WTC11 (cell line): ENCODE measurements around the gene MAP1B. TPM values are rescaled to one million over a fixed set of nuclear protein-coding genes. Genes with fewer than 3 reads are reported as not detected.

ENCODE experiments used
- ATAC-seq: fragments of 200-7000 bp; cut with Tn5 transposase; 2 replicates; pipeline ENCODE4 v1.10.0; 2021; ENCODE audit warnings: mild to moderate bottlenecking, moderate library complexity
- CTCF ChIA-PET: fragments of 300-600 bp; sonication (Branson Sonifier 250); formaldehyde crosslinking; loops from one replicate; lab custom pipeline; 2021; ENCODE audit warnings: antibody characterized with exemption; lab: Charles Lee
- POLR2A ChIA-PET: fragments of 350-600 bp; sonication (Branson Sonifier 250); formaldehyde crosslinking; loops from one replicate; lab custom pipeline; 2021; ENCODE audit warnings: antibody characterized with exemption; lab: Charles Lee
- DNase-seq: peaks from one replicate; pipeline ENCODE4 v3.0.0; 2021; ENCODE audit warnings: low spot score
- H3K27ac Mint-ChIP-seq: 2 replicates; pipeline ENCODE4 v1.8.0; 2021; ENCODE audit warnings: mixed read lengths
- H3K27me3 Mint-ChIP-seq: 2 replicates; pipeline ENCODE4 v1.8.0; 2021; ENCODE audit warnings: low read depth, mild to moderate bottlenecking, moderate library complexity, mixed read lengths
- H3K36me3 Mint-ChIP-seq: 2 replicates; pipeline ENCODE4 v1.8.0; 2021; ENCODE audit warnings: mixed read lengths
- H3K4me1 Mint-ChIP-seq: 2 replicates; pipeline ENCODE4 v1.8.0; 2022; ENCODE audit warnings: mixed read lengths
- H3K4me3 Mint-ChIP-seq: 2 replicates; pipeline ENCODE4 v1.8.0; 2021; ENCODE audit warnings: mild to moderate bottlenecking, moderate library complexity, mixed read lengths
- H3K9me3 Mint-ChIP-seq: 2 replicates; pipeline ENCODE4 v1.8.0; 2021; ENCODE audit warnings: mixed read lengths
- AFF4 ChIP-seq: sonication (generic); formaldehyde crosslinking; IDR thresholded peaks from 2 replicates; pipeline ENCODE4 v1.8.1; 2023; ENCODE audit warnings: mild to moderate bottlenecking, missing genetic modification reagents, borderline replicate concordance
- CDX4 ChIP-seq: fragments of 250-450 bp; sonication (Bioruptor Pico); IDR thresholded peaks from 2 replicates; pipeline ENCODE4 v1.9.0; 2021; ENCODE audit warnings: moderate library complexity, mild to moderate bottlenecking, inconsistent platforms, borderline replicate concordance
- E2F4 ChIP-seq: sonication (generic); formaldehyde crosslinking; IDR thresholded peaks from 2 replicates; pipeline ENCODE4 v1.8.1; 2022; ENCODE audit warnings: low read depth, mild to moderate bottlenecking, moderate library complexity, missing genetic modification reagents, borderline replicate concordance
- ELF4 ChIP-seq: sonication (generic); formaldehyde crosslinking; IDR thresholded peaks from 2 replicates; pipeline ENCODE4 v1.8.1; 2022; ENCODE audit warnings: low read depth, mild to moderate bottlenecking, moderate library complexity, missing genetic modification reagents
- FOXP4 ChIP-seq: sonication (generic); formaldehyde crosslinking; IDR thresholded peaks from 2 replicates; pipeline ENCODE4 v1.8.0; 2022; ENCODE audit warnings: mild to moderate bottlenecking, missing genetic modification reagents
- GTF2I ChIP-seq: fragments of 250-450 bp; sonication (Bioruptor Pico); conservative IDR thresholded peaks from 2 replicates; pipeline ENCODE4 v1.4.0; 2021; ENCODE audit warnings: mild to moderate bottlenecking
- HMGXB4 ChIP-seq: sonication (generic); formaldehyde crosslinking; IDR thresholded peaks from 2 replicates; pipeline ENCODE4 v1.8.1; 2023; ENCODE audit warnings: mild to moderate bottlenecking, moderate library complexity, missing genetic modification reagents
- JAZF1 ChIP-seq: fragments of 250-450 bp; sonication (Bioruptor Pico); IDR thresholded peaks from 2 replicates; pipeline ENCODE4 v1.9.0; 2021; ENCODE audit warnings: moderate library complexity, mild to moderate bottlenecking, inconsistent platforms
- MYBL2 ChIP-seq: sonication (generic); formaldehyde crosslinking; IDR thresholded peaks from 2 replicates; pipeline ENCODE4 v1.8.1; 2023; ENCODE audit warnings: mild to moderate bottlenecking, moderate library complexity, missing genetic modification reagents
- RELA ChIP-seq: sonication (generic); formaldehyde crosslinking; IDR thresholded peaks from 2 replicates; pipeline ENCODE4 v1.8.1; 2022; ENCODE audit warnings: missing genetic modification reagents, mild to moderate bottlenecking, borderline replicate concordance
- RORB ChIP-seq: fragments of 250-450 bp; sonication (Bioruptor Pico); IDR thresholded peaks from 2 replicates; pipeline ENCODE4 v1.9.0; 2021; ENCODE audit warnings: mild to moderate bottlenecking
- TEAD4 ChIP-seq: sonication (generic); formaldehyde crosslinking; IDR thresholded peaks from 2 replicates; pipeline ENCODE4 v1.8.0; 2022; ENCODE audit warnings: mild to moderate bottlenecking, missing genetic modification reagents
- ZNF138 ChIP-seq: sonication (generic); formaldehyde crosslinking; conservative IDR thresholded peaks from 2 replicates; pipeline ENCODE4 v1.8.1; 2022; ENCODE audit warnings: mild to moderate bottlenecking, moderate library complexity, missing genetic modification reagents
- ZNF416 ChIP-seq: fragments of 250-450 bp; sonication (Bioruptor Pico); IDR thresholded peaks from 2 replicates; pipeline ENCODE4 v1.9.0; 2021; ENCODE audit warnings: mild to moderate bottlenecking, inconsistent platforms
- ZNF425 ChIP-seq: fragments of 250-450 bp; sonication (Bioruptor Pico); conservative IDR thresholded peaks from 2 replicates; pipeline ENCODE4 v1.9.0; 2021; ENCODE audit warnings: mild to moderate bottlenecking
- total RNA-seq: library from RNA; stranded (reverse); gene quantifications from 3 replicates; pipeline ENCODE4 v1.2.3, GENCODE V29; 2021

The MAP1B gene
- total RNA-seq, 1 experiment from 2014 or later, result 95.0 TPM

GRCh38 chr5:72222521-72222920 is 115.2 kb downstream of the MAP1B start:
- H3K27me3 Mint-ChIP-seq, result no peaks in the 10 kb centered on the region
- POLR2A ChIA-PET, result no interaction called here
- TF ChIP-seq HMGXB4 (CRISPR knock-in tag) (no peak), RELA (CRISPR knock-in tag) (no peak), ZNF425 (CRISPR knock-in tag) (no peak), FOXP4 (CRISPR knock-in tag) (no peak), TEAD4 (CRISPR knock-in tag) (no peak), JAZF1 (CRISPR knock-in tag) (no peak), RORB (CRISPR knock-in tag) (no peak), ELF4 (CRISPR knock-in tag) (no peak), ZNF138 (CRISPR knock-in tag) (no peak), ZNF416 (CRISPR knock-in tag) (no peak), CDX4 (CRISPR knock-in tag) (no peak), GTF2I (CRISPR knock-in tag) (no peak), E2F4 (no peak), AFF4 (no peak), MYBL2 (no peak)
- H3K4me3 Mint-ChIP-seq, result no peak overlapping the region
- no peak for DNase-seq
- peaks cover 76% of the 10 kb centered on the region for H3K36me3 Mint-ChIP-seq
- H3K9me3 Mint-ChIP-seq, result no peaks in the 10 kb centered on the region
- CTCF ChIA-PET, result no interaction called here
- H3K27ac Mint-ChIP-seq, result no peak overlapping the region
- no peak for ATAC-seq
- H3K4me1 Mint-ChIP-seq, result no peaks in the 10 kb centered on the region
